Activated T-cell treated with anti-CD3 and anti-CD28 coated beads, Interleukin-2, amount 50 U/mL, for 72 hours (primary cell): ENCODE results near the gene KLRC3. TPM values are rescaled to one million over a fixed set of nuclear protein-coding genes. Genes with fewer than 3 reads are reported as not detected.
A peak's percentile ranks its signal among the peaks of the same experiment; 100 is the strongest.
"Not testable (repeated sequence)": the region's sequence is repeated elsewhere in the genome, so short reads cannot be mapped to it uniquely, and the experiment has no call there.

Source experiments
- ATAC-seq, 2 donors: fragments of 150-1000 bp; cut with Tn5 transposase; replicated peaks in 1 of 2; 2 replicates each; pipeline ENCODE4 v1.10.0; 2021; ENCODE audit warnings: moderate library complexity in 2 of 2, mild to moderate bottlenecking in 1 of 2
- DNase-seq, 2 donors: peaks; one replicate each; pipeline ENCODE4 v3.0.0; 2021 to 2022; ENCODE audit warnings: mixed read lengths in 1 of 2
- H3K27ac Mint-ChIP-seq: one replicate; pipeline ENCODE4 v1.8.0; 2022; ENCODE audit warnings: mild to moderate bottlenecking, moderate library complexity, mixed read lengths
- H3K27me3 Mint-ChIP-seq: one replicate; pipeline ENCODE4 v1.8.0; 2022; ENCODE audit warnings: low read depth, mixed read lengths
- H3K36me3 Mint-ChIP-seq, 2 donors: one replicate each; pipeline ENCODE4 v1.8.0; 2022; ENCODE audit warnings: mixed read lengths in 2 of 2, mild to moderate bottlenecking in 1 of 2; ENCODE audit not compliant: insufficient read depth in 2 of 2
- H3K4me1 Mint-ChIP-seq: one replicate; pipeline ENCODE4 v1.8.0; 2022; ENCODE audit warnings: low read depth, mixed read lengths
- H3K4me3 Mint-ChIP-seq, 2 donors: one replicate each; pipeline ENCODE4 v1.8.0; 2022; ENCODE audit warnings: mild to moderate bottlenecking in 2 of 2, mixed read lengths in 2 of 2, moderate library complexity in 2 of 2
- H3K9me3 Mint-ChIP-seq, 2 donors: one replicate each; pipeline ENCODE4 v1.8.0; 2022; ENCODE audit warnings: mixed read lengths in 2 of 2
- total RNA-seq, 2 donors: library from RNA; stranded (reverse); gene quantifications; one replicate each; pipeline ENCODE4 v1.2.3, GENCODE V29; 2022

KLRC3 gene
- total RNA-seq, 2 donors from 2014 or later, result 2.5 to 2.8 TPM

DNA sequence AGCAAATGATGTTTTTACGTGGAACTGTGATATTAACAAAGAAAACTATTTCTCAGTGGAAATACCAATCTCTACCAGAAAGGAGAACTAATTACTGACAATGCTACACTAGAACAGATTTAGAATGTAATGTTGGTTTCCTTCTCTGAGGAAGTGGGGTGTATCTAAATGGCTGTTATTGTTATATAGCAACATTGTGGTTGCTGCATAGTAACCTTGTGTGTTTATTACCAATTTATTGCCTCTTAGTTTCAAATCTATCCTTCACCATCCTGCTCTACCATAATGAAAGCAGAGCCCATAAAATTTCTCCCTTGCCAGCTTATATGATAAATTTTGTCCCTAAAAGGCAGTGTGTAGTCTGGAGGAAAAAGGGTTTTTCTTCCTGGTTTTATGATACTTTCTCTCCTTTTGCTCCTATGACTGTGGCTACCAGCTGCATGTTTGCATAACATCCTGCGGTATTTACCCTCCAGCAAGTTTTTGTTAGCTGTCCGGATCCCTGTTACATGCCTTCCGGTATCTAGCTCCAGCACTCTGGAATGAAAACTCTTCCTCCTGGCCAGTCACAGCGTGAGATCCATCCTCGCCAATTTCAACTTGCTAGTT lies 24.9 kb downstream of the KLRC3 start:
- Mint-ChIP-seq H3K4me3 (peak overlapping the region; percentile 45 to 69), H3K36me3 (peaks cover 3 to 4% of the 10 kb centered on the region in 2 donors), H3K4me1 (peaks cover 36% of the 10 kb centered on the region), H3K27me3 (peaks cover 7% of the 10 kb centered on the region), H3K27ac (peak overlapping the region; percentile 92), H3K9me3 (peaks cover 0 to 2% of the 10 kb centered on the region in 2 donors)
- DNase-seq, result no peak
- peak; percentile 67 to 77 for ATAC-seq

DNA sequence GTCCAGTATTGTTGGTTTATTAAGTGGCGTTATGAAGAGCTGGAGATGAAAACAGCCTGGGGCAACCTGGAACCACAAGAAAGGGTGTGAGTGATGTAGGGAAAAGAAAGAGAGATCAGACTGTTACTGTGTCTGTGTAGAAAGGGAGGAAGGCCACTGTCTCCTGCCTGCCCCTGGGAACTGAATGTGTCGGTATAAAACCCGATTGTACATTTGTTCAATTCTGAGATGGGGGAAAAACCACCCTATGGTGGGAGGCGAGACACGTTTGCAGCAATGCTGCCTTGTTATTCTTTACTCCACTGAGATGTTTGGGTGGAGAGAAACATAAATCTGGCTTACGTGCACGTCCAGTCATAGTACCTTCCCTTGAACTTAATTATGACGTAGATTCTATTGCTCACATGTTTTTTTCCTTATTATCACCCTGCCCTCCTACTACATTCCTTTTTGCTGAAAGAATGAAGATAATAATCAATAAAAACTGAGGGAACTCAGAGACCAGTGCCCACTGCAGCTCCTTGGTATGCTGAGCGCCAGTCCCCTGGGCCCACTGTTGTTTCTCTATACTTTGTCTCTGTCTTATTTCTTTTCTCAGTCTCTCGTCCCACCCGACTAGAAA lies 25.8 kb downstream of the KLRC3 start:
- peak overlapping the region; percentile 45 to 69 for H3K4me3 Mint-ChIP-seq
- H3K4me1 Mint-ChIP-seq, result peaks cover 38% of the 10 kb centered on the region
- H3K27me3 Mint-ChIP-seq, H3K9me3 Mint-ChIP-seq, H3K36me3 Mint-ChIP-seq: not testable (repeated sequence)
- H3K27ac Mint-ChIP-seq, result peak overlapping the region; percentile 92
- DNase-seq, result peak; percentile 29 to 32
- peak; percentile 67 to 69 for ATAC-seq

DNA sequence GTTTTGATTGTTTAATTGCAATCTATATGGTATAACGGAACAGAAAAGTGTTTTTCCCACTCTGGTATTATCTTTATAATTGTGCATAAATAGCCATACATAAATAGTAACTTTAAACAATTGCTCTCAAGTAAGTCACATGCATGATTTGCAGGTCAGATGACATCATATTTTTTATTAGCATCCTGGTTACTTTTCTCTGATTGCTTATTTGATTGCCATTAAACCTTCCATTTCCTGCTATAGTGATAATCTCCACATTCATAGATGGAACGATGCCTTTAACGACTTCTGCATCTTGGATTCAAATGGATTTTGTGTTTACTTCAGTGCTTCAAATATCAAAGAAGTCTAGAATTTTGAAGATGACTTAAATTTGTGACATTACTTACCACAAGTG lies 27.1 kb downstream of the KLRC3 start:
- ATAC-seq (no peak), DNase-seq (no peak)
- Mint-ChIP-seq H3K36me3 (no peaks in the 10 kb centered on the region), H3K4me3 (peak overlapping the region in 1 of 2 donors; percentile 46), H3K27ac (no peak overlapping the region), H3K27me3 (peaks cover 7% of the 10 kb centered on the region), H3K9me3 (no peaks in the 10 kb centered on the region), H3K4me1 (peaks cover 39% of the 10 kb centered on the region)

DNA sequence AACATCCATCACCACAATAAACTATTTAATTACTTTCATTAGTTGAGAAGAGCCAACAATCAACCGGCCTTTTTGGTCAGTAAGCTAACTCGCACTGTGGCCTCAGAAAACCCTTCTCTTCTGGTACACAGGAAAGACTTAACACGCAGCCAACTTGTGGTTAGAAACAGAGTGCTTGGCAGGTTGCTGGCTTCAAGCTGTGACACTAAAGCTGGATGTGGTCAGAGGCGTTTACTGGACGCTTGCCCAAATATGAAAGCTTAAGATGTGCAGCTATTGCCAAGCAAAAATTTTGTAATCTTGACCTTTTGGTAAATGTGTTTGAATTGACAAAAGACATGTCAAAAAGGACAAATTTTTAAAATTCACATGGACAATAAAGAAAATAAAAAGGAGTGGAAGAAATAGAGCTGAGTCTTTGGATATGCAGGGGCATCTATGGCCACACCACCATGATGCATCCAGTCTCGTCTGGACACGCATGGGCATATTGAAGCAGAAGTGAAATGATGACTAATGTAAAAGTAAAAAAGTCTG lies 27.9 kb downstream of the KLRC3 start:
- Mint-ChIP-seq H3K27me3 (peaks cover 7% of the 10 kb centered on the region), H3K9me3 (no peaks in the 10 kb centered on the region), H3K36me3 (no peaks in the 10 kb centered on the region), H3K4me1 (peaks cover 39% of the 10 kb centered on the region), H3K27ac (peak overlapping the region; percentile 66), H3K4me3 (peak overlapping the region; percentile 40 to 81)
- peak; percentile 30 to 46 for ATAC-seq
- peak in 1 of 2 donors; percentile 39 for DNase-seq

- DNase-seq, H3K27ac Mint-ChIP-seq, H3K9me3 Mint-ChIP-seq, H3K27me3 Mint-ChIP-seq, H3K36me3 Mint-ChIP-seq, ATAC-seq: not testable (repeated sequence)
- peaks cover 39% of the 10 kb centered on the region for H3K4me1 Mint-ChIP-seq
- peak overlapping the region in 1 of 2 donors; percentile 52 for H3K4me3 Mint-ChIP-seq
Observed at GRCh38 chr12:10390991-10391390, 29.4 kb downstream of the KLRC3 start.

GRCh38 chr12:10389904-10390303 lies 30.5 kb downstream of the KLRC3 start, which contains the start of gene KLRK1:
KLRK1 (minus strand) TSS chr12:10390041; CDS start chr12:10388810, 1,231 bp downstream.
- Mint-ChIP-seq H3K4me1 (peaks cover 37% of the 10 kb centered on the region), H3K27ac (peak within 1 kb of the TSS; percentile 96), H3K4me3 (peak within 1 kb of the TSS; percentile 71 to 92), H3K27me3 (peaks cover 7% of the 10 kb centered on the region), H3K9me3 (no peaks in the 10 kb centered on the region), H3K36me3 (peaks cover 1 to 3% of the 10 kb centered on the region in 2 donors)
- no peak for ATAC-seq
- DNase-seq, result no peak

DNA sequence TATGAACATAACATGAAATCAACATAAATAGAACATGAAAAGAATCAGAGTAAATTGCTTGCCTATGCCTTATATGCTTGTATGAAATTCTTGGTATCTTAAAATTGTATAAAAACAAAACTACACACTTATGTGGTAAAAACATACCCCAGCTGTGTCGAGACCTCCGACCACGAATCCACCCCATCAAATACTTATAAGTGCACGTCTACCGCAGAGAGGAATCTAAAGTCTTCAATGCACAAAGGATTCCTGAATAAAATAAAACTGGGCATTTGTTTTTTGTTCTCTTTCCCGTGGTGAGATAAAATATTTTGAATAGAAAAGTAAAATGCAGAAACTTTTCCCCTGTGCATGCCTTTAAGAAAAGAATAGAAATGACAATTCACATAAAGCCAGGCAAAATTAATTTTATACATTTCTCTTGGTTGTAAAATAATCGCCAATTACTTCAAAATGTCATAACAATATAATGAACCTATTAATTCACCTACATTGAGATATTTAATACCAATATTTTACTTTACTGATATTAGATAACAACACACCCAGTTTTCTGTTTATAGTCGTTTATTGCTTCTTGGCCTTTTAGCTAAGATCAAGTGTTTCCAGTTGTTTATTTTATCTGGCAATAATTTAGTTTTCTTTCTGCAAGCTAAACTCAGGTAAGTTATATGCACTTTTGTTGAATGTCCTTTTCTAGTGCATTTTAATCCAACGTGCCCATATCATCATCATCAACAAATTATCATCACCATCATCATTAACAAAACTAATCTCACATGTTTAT lies 31.6 kb downstream of the KLRC3 start:
- peaks cover 1 to 3% of the 10 kb centered on the region in 2 donors for H3K36me3 Mint-ChIP-seq
- DNase-seq, result no peak
- H3K27ac Mint-ChIP-seq, result peak overlapping the region; percentile 96
- peaks cover 14% of the 10 kb centered on the region for H3K27me3 Mint-ChIP-seq
- peak overlapping the region; percentile 71 to 92 for H3K4me3 Mint-ChIP-seq
- H3K9me3 Mint-ChIP-seq, result peaks cover 1 to 2% of the 10 kb centered on the region in 2 donors
- peaks cover 39% of the 10 kb centered on the region for H3K4me1 Mint-ChIP-seq
- no peak for ATAC-seq

GRCh38 chr12:10387498-10387897 lies 32.9 kb downstream of the KLRC3 start:
- Mint-ChIP-seq H3K4me1 (peaks cover 32% of the 10 kb centered on the region), H3K27me3 (peaks cover 14% of the 10 kb centered on the region), H3K27ac (peak overlapping the region; percentile 38), H3K4me3 (peak overlapping the region; percentile 52 to 58)
- not testable (repeated sequence) for H3K9me3 Mint-ChIP-seq, H3K36me3 Mint-ChIP-seq, ATAC-seq, DNase-seq

DNA sequence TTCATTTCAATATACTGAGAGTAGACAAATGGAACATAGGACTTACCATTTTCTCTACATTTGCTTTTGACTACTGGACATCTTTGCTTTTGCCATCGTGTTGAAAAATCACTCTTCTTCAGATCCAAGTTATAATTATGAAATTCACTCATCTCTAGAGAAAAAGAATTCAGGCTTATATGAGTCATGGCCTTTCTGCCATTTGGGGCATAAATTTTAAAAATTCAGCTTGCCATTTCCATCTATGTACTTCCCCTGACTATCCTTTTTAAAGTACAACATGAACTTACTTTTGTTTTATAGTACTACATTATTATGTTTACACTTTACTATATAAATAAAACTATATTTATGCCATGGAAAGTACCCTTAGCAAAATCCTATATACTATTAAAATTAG lies 33.5 kb downstream of the KLRC3 start:
- Mint-ChIP-seq H3K4me1 (peaks cover 27% of the 10 kb centered on the region), H3K9me3 (peaks cover 1 to 2% of the 10 kb centered on the region in 2 donors), H3K36me3 (peaks cover 1 to 3% of the 10 kb centered on the region in 2 donors), H3K27me3 (peaks cover 14% of the 10 kb centered on the region), H3K4me3 (peak overlapping the region; percentile 25 to 71), H3K27ac (peak overlapping the region; percentile 76)
- ATAC-seq (peak in 1 of 2 donors; percentile 37), DNase-seq (no peak)

GRCh38 chr12:10385166-10385613 lies 35.2 kb downstream of the KLRC3 start:
- Mint-ChIP-seq H3K4me1 (peaks cover 28% of the 10 kb centered on the region), H3K36me3 (peaks cover 3 to 6% of the 10 kb centered on the region in 2 donors), H3K27ac (peak overlapping the region; percentile 95), H3K27me3 (peaks cover 14% of the 10 kb centered on the region), H3K4me3 (peak overlapping the region; percentile 75 to 87), H3K9me3 (peaks cover 1 to 2% of the 10 kb centered on the region in 2 donors)
- ATAC-seq (peak; percentile 61 to 65), DNase-seq (no peak)

GRCh38 chr12:10384191-10384590 lies 36.2 kb downstream of the KLRC3 start:
- Mint-ChIP-seq H3K36me3 (peaks cover 3 to 7% of the 10 kb centered on the region in 2 donors), H3K27ac (peak overlapping the region; percentile 95), H3K9me3 (peaks cover 1 to 2% of the 10 kb centered on the region in 2 donors), H3K4me1 (peaks cover 22% of the 10 kb centered on the region), H3K27me3 (peaks cover 14% of the 10 kb centered on the region), H3K4me3 (peak overlapping the region; percentile 75 to 87)
- no peak for ATAC-seq
- no peak for DNase-seq

DNA sequence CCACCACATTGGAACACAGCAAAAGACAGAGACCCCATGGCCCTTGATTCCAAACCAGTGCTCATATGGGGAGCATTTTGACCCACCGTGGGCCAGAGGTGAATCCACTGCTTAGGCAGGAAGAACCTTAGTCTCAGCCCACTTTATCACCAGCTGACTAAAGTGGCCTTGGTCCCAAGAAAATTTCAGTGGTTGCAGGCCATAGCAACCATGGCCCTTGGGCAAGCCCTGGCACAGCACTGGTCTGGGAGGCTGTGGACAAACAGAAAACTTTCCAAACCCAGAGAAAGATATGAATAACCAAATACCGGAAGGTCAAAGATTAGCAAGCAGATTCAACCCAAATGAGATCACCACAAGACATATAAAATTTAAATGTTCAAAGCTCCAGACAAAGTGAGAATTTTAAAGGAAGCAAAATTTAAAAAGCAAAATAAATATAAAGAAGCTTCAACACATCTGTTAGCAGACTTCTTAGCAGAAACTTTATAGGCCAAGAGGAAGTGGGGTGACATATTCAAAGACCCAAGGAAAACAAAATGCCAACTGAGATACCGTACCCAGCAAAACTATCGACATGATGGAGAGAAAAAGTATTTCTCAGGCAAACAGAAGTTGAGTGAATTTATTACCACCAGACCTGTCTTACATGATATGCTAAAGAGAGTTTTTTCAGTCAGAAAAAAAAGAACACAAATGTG lies 38.3 kb downstream of the KLRC3 start:
- peaks cover 14% of the 10 kb centered on the region for H3K27me3 Mint-ChIP-seq
- H3K9me3 Mint-ChIP-seq, result peaks cover 1 to 2% of the 10 kb centered on the region in 2 donors
- ATAC-seq, result peak in 1 of 2 donors; percentile 34
- peak overlapping the region; percentile 81 to 87 for H3K4me3 Mint-ChIP-seq
- H3K4me1 Mint-ChIP-seq, result peaks cover 22% of the 10 kb centered on the region
- DNase-seq, result no peak
- peaks cover 3 to 7% of the 10 kb centered on the region in 2 donors for H3K36me3 Mint-ChIP-seq
- peak overlapping the region; percentile 74 for H3K27ac Mint-ChIP-seq
